22Rv1 (cell line): ENCODE measurements around the gene COL8A1.

Experiments used
- ZFX ChIP-seq: fragments of 450-650 bp; IDR thresholded peaks from 2 replicates; pipeline ENCODE4 v1.6.1; 2017; ENCODE audit warnings: antibody characterized with exemption, borderline replicate concordance
- TF ChIP-seq, protein P1 (sequence below): fragments of 450-650 bp; IDR thresholded peaks from 2 replicates; pipeline ENCODE4 v1.5.1; 2017; ENCODE audit warnings: mild to moderate bottlenecking

DNA sequence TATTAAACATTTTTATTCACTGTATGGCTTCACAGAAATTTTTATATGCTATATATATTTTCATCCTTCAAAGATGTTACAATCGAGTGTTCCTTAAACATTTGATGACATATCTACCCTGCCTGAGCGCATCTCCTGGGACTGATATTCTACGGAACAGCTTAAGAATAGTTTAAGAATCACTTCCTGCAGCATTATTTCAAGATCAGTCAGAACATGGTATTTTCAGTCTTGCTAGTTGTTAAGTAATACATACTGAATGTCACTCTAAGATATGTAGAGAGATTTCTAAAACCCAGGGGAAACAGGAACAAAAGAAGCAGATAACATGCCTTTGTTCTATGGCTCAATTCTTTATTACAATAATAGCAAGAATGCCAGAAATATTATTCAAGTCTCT lies 8.7 kb downstream of the COL8A1 start:
- TF ChIP-seq, protein P1, sequence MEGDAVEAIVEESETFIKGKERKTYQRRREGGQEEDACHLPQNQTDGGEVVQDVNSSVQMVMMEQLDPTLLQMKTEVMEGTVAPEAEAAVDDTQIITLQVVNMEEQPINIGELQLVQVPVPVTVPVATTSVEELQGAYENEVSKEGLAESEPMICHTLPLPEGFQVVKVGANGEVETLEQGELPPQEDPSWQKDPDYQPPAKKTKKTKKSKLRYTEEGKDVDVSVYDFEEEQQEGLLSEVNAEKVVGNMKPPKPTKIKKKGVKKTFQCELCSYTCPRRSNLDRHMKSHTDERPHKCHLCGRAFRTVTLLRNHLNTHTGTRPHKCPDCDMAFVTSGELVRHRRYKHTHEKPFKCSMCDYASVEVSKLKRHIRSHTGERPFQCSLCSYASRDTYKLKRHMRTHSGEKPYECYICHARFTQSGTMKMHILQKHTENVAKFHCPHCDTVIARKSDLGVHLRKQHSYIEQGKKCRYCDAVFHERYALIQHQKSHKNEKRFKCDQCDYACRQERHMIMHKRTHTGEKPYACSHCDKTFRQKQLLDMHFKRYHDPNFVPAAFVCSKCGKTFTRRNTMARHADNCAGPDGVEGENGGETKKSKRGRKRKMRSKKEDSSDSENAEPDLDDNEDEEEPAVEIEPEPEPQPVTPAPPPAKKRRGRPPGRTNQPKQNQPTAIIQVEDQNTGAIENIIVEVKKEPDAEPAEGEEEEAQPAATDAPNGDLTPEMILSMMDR: no peak
- no peak for TF ChIP-seq ZFX
